Fibroblast of villous mesenchyme (primary cell): Measurements from ENCODE around the gene PGLYRP1. TPM values are rescaled to one million over a fixed set of nuclear protein-coding genes. Genes with fewer than 3 reads are reported as not detected.
A peak's percentile ranks its signal among the peaks of the same experiment; 100 is the strongest.

Experiments used
- DNase-seq: peaks from one replicate; pipeline ENCODE4 v3.0.0-alpha.2; 2010; ENCODE audit warnings: low read depth
- H3K4me3 ChIP-seq: 2 replicates; pipeline ENCODE4 v1.5.1; 2011; ENCODE audit warnings: low read depth, mild to moderate bottlenecking, low read length
- CTCF ChIP-seq: IDR thresholded peaks from 2 replicates; pipeline ENCODE4 v1.5.1; 2012; ENCODE audit warnings: low read depth, mild to moderate bottlenecking, low read length; ENCODE audit not compliant: insufficient read depth
- total RNA-seq: library from RNA; depleted of rRNA; stranded (reverse); fragments of >200 nt; gene quantifications from 2 replicates; pipeline ENCODE4 v1.2.3, GENCODE V29; 2012

PGLYRP1 gene
- total RNA-seq, 1 donor, result not detected

GRCh38 chr19:46033401-46033800 is 10.5 kb upstream of the PGLYRP1 start:
- no peak for TF ChIP-seq CTCF
- no peak for DNase-seq
- H3K4me3 ChIP-seq, result no peak overlapping the region

- DNase-seq, result no peak
- H3K4me3 ChIP-seq, result no peak overlapping the region
- no peak for TF ChIP-seq CTCF
Observed at GRCh38 chr19:46032597-46033025, 9.8 kb upstream of the PGLYRP1 start.

- H3K4me3 ChIP-seq, result no peak overlapping the region
- DNase-seq, result no peak
- TF ChIP-seq CTCF, result no peak
Observed at GRCh38 chr19:46031781-46032596, 9.1 kb upstream of the PGLYRP1 start.

- no peak overlapping the region for H3K4me3 ChIP-seq
- peak; percentile 3 for DNase-seq
Observed at GRCh38 chr19:46030812-46031550, 8.1 kb upstream of the PGLYRP1 start.

GRCh38 chr19:46025835-46026234 is 3.0 kb upstream of the PGLYRP1 start:
- TF ChIP-seq CTCF, result no peak
- no peak overlapping the region for H3K4me3 ChIP-seq
- no peak for DNase-seq

More at GRCh38 chr19:46030812-46031550, 8.1 kb upstream of the PGLYRP1 start:
- TF ChIP-seq CTCF, result no peak

GRCh38 chr19:46023311-46023779 is 492 bp upstream of the PGLYRP1 start:
- no peak overlapping the region for H3K4me3 ChIP-seq
- no peak for DNase-seq
- TF ChIP-seq CTCF, result no peak
